K562 (cell line): ENCODE results near the gene ENPP6. TPM values are rescaled to one million over a fixed set of nuclear protein-coding genes. Genes with fewer than 3 reads are reported as not detected.
A peak's percentile ranks its signal among the peaks of the same experiment; 100 is the strongest.

Source experiments
- CEBPG ChIP-seq, 3 experiments: fragments of 200-800 bp in 1 of 3; sonication (Bioruptor generic) in 1 of 3; sonication (generic) in 1 of 3; formaldehyde crosslinking in 1 of 3; IDR thresholded peaks in 2 of 3; conservative IDR thresholded peaks in 1 of 3; 2 replicates each; pipeline versions ENCODE4 v1.6.1 to v1.8.0; 2016 to 2022; ENCODE audit warnings: missing compliant biosample characterization in 2 of 3, missing genetic modification characterization in 2 of 3, mild to moderate bottlenecking in 1 of 3, missing genetic modification reagents in 1 of 3
- GABPA ChIP-seq: fragments of 200-800 bp; sonication (Bioruptor generic); conservative IDR thresholded peaks from 2 replicates; pipeline ENCODE4 v1.6.1; 2016; ENCODE audit warnings: low read depth, missing genetic modification characterization, missing compliant biosample characterization
- GABPB1 ChIP-seq: sonication (generic); formaldehyde crosslinking; IDR thresholded peaks from 2 replicates; pipeline ENCODE4 v1.8.0; 2022; ENCODE audit warnings: mild to moderate bottlenecking, missing genetic modification reagents
- GABPB2 ChIP-seq: fragments of 250-450 bp; sonication (Bioruptor Pico); conservative IDR thresholded peaks from 2 replicates; pipeline ENCODE4 v1.5.1; 2021; ENCODE audit warnings: mild to moderate bottlenecking
- HDAC8 ChIP-seq: fragments of 450-650 bp; IDR thresholded peaks from 2 replicates; pipeline ENCODE4 v1.6.1; 2016; ENCODE audit warnings: mild to moderate bottlenecking, missing genetic modification characterization, moderate library complexity, missing compliant biosample characterization
- RB1 ChIP-seq: fragments of 450-650 bp; IDR thresholded peaks from 2 replicates; pipeline ENCODE4 v1.6.1; 2017; ENCODE audit warnings: low read depth, mild to moderate bottlenecking
- SREBF1 ChIP-seq: fragments of 150-350 bp; IDR thresholded peaks from 2 replicates; pipeline ENCODE4 v1.6.1; 2014; ENCODE audit warnings: antibody characterized with exemption, low read depth, low read length, borderline replicate concordance
- TBP ChIP-seq: optimal IDR thresholded peaks from 2 replicates; pipeline ENCODE3; 2011; ENCODE audit warnings: low read depth, low read length, improper control_type of control experiment
- TGIF2 ChIP-seq: sonication (generic); formaldehyde crosslinking; IDR thresholded peaks from 2 replicates; pipeline ENCODE4 v1.8.1; 2022; ENCODE audit warnings: mild to moderate bottlenecking, missing genetic modification reagents, moderate library complexity
- TSC22D4 ChIP-seq: fragments of 450-650 bp; IDR thresholded peaks from 2 replicates; pipeline ENCODE4 v1.6.1; 2016; ENCODE audit warnings: missing genetic modification characterization, missing biosample characterization, control low read depth
- ZNF143 ChIP-seq: sonication (generic); formaldehyde crosslinking; IDR thresholded peaks from 2 replicates; pipeline ENCODE4 v1.9.0; 2022; ENCODE audit warnings: mild to moderate bottlenecking, missing genetic modification reagents
- ZNF589 ChIP-seq: fragments of 200-800 bp; sonication (Bioruptor generic); IDR thresholded peaks from 2 replicates; pipeline ENCODE4 v1.6.1; 2016; ENCODE audit warnings: low read depth, missing genetic modification characterization, missing compliant biosample characterization
- polyA plus RNA-seq, 8 experiments: library from polyadenylated mRNA; depleted of rRNA in 4 of 8; stranded (reverse) in 5 of 8; unstranded in 3 of 8; fragments of >200 nt; fragmentation: Nextera tagmentation in 2 of 8; fragmentation: Illumina TruSeq in 1 of 8; extraction: Ambion mirVana in 2 of 8; extraction: Trizol in 1 of 8; gene quantifications; 2 replicates each; pipeline versions ENCODE4 v1.2.1 to v1.2.3, GENCODE V29; 2011 to 2014; ENCODE audit warnings: inconsistent platforms in 1 of 8, missing spikeins in 1 of 8
- total RNA-seq, 7 experiments: library from RNA; depleted of rRNA in 6 of 7; stranded (reverse); fragments of >200 nt in 6 of 7; fragmentation: Illumina TruSeq in 2 of 7; extraction: Trizol in 2 of 7; gene quantifications; 2 replicates each; pipeline versions ENCODE4 v1.2.1 to v1.2.3, GENCODE V29; 2011 to 2021; ENCODE audit warnings: low replicate concordance in 1 of 7
- TF ChIP-seq, protein P1 (sequence below), 2 experiments: fragments of 200-800 bp in 1 of 2; sonication (Bioruptor generic) in 1 of 2; sonication (generic) in 1 of 2; formaldehyde crosslinking in 1 of 2; IDR thresholded peaks in 1 of 2; conservative IDR thresholded peaks in 1 of 2; 2 replicates each; pipeline versions ENCODE4 v1.5.0 to v1.6.1; 2016 to 2020; ENCODE audit warnings: missing compliant biosample characterization in 1 of 2, missing genetic modification characterization in 1 of 2, missing genetic modification reagents in 1 of 2

The ENPP6 gene
- total and polyA plus RNA-seq, 9 of the 15 experiments (the other 6 are each of a cell fraction or from before 2014, with no cell fraction given) = 0.29 TPM; not detected in 8

DNA sequence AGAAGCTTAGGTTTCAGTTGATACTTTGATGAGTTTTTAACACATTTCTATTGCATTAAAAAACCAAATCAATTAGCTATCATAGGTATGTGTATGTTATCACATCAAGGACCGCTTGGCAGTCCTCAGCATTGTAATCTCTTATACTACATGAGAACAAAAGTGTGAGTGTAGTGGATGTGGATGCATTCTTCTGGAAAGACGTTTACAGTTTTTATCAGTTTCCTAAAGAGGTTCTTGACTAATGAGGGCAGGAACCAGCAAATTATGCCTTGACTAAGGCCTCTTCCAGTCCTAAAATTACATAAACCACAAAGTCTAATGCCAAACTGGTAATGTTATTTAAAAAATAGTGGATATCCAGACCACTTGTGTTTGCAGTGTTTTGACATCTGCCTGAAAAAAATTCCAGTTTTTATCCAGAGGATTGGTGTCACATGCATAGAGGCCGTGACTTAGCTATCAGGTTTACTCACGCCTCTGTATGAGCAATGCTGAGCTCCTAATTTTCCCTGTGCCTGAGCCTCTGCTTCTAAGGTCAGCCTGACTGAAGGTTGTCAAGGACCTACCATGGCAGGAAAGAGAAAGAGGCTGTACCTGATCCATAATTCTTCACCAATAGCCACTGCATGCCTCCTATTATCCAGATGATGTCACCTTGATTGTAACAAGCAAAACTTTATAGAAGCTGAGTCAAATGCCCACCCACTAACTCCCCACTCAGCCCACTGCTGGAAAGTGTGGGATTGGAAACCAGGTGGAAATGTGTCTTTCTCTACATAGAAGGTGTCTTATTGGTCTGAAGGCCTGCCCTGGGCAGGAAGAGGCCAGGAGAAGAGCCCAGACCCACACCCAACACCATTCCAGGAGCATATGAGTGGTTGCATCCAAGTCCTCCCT lies 68.7 kb downstream of the ENPP6 start (continued):
- TF ChIP-seq GABPB1 (CRISPR knock-in tag) (no peak), TGIF2 (CRISPR knock-in tag) (no peak), GABPA (tag) (0 out of 2 replicates have a peak, but pooled peaks have one; percentile 7), ZNF143 (CRISPR knock-in tag) (no peak), RB1 (no peak), ZNF589 (CRISPR knock-in tag) (peak; percentile 41; the same call in 1 of the 2 replicates), TBP (no peak), CEBPG (CRISPR knock-in tag; IDR thresholded peaks at IDR 0.05) (no peak), CEBPG (tag; conservative IDR thresholded peaks at IDR 0.05 in 1 of 2, IDR thresholded peaks at IDR 0.05 in 1 of 2) (peak in 1 of 2 experiments; percentile 41; a peak in 3 of 4 replicates), GABPB2 (no peak), SREBF1 (no peak), TSC22D4 (tag) (no peak), HDAC8 (tag) (no peak)
- TF ChIP-seq, protein P1, sequence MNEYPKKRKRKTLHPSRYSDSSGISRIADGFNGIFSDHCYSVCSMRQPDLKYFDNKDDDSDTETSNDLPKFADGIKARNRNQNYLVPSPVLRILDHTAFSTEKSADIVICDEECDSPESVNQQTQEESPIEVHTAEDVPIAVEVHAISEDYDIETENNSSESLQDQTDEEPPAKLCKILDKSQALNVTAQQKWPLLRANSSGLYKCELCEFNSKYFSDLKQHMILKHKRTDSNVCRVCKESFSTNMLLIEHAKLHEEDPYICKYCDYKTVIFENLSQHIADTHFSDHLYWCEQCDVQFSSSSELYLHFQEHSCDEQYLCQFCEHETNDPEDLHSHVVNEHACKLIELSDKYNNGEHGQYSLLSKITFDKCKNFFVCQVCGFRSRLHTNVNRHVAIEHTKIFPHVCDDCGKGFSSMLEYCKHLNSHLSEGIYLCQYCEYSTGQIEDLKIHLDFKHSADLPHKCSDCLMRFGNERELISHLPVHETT (CRISPR knock-in tag; conservative IDR thresholded peaks at IDR 0.05 in 1 of 2, IDR thresholded peaks at IDR 0.05 in 1 of 2) = no peak
